Measurements from ENCODE around the gene ZNF334.
A peak's percentile ranks its signal among the peaks of the same experiment; 100 is the strongest.

The ZNF334 gene

GRCh38 chr20:46545827-46546138 lies 32.4 kb upstream of the ZNF334 start:
- no peak for DNase-seq (ENCODE audit: low spot score)

GRCh38 chr20:46545077-46545826 lies 31.9 kb upstream of the ZNF334 start:
- DNase-seq (ENCODE audit: low spot score), result no peak

DNA sequence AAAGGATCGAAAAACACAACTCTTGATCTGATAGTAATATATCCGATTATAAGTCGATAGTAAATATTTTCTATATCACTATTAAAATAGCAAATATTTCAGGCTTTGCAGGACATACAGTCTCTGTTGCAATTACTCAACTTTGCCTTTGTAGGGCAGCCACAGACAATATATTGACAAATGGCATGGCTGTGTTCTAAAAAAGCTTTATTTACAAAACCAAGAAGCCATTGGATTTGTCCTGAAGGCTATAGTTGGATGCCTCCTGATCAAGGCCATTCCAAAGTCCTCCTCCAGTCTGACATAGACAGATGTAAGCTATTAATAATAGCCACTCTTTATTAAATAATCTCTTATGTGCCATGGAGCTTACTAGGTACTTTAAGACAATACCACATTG lies 31.2 kb upstream of the ZNF334 start:
- DNase-seq (ENCODE audit: low spot score), result no peak

GRCh38 chr20:46543959-46544358 lies 30.6 kb upstream of the ZNF334 start:
- DNase-seq (ENCODE audit: low spot score), result no peak

DNA sequence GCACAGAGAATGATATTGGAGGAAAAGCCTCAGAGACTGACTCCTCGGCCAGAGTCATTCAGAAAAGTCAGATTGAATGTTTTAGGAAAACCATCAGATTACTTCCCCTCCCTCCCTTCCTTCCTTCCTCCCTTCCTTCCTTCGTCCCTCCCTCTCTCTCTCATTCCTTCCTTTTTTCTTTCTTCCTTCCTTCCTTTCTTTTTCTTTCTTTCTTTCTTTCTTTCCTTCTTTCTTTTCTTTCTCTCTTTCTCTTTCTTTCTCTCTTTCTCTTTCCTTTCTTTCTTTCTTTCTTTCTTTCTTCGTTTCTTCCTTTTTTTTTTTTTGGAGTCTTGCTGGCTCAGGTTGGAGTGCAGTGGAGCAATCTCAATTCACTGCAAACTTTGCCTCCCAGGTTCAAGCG lies 29.7 kb upstream of the ZNF334 start:
- no peak for DNase-seq (ENCODE audit: low spot score)

GRCh38 chr20:46541229-46541935 lies 28.0 kb upstream of the ZNF334 start:
- DNase-seq (ENCODE audit: low spot score), result no peak

GRCh38 chr20:46539113-46539512 lies 25.8 kb upstream of the ZNF334 start:
- DNase-seq (ENCODE audit: low spot score), result no peak

DNA sequence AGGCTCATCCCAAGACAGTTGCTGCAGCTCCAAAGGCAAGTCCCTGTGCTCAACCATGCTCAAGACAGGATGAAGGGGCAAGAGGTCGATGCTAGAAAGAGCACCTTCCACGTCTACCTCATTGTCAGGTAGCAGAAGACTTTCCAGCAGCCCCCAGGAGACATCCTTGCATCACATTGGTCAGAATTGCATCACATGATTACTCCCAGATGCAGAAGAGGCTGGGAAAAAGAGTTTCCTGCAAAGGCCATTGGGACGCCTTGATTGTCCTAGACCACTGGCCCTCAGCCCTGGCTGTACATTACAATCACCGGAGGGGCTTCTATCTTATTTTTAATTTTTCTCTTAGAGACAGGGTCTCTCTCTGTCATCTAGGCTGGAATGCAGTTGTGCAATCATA lies 17.3 kb upstream of the ZNF334 start:
- no peak for DNase-seq (ENCODE audit: low spot score)

- no peak for DNase-seq (ENCODE audit: low spot score)
These were observed 10.5 kb upstream of the ZNF334 start for GRCh38 chr20:46523696-46524328.

DNA sequence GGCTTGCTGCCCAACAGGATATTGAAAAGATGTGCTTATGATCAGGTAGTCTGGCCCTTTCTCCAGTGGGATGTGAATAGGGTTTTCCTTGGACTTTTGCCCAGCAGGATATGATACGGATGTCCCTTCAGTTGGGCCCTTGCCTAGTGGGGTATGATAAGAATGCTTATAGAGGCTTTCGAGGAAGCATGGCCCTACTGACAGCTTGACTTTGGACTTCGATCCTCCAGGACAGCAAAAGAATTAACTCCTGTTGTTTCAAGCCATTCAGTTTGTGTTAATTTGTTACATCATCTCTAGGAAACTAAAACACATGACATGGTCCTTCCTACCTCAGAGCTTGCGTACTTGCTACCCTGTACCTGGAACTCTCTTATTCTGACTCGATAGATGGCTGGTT lies 9.7 kb upstream of the ZNF334 start:
- DNase-seq (ENCODE audit: low spot score), result no peak

GRCh38 chr20:46520976-46521579 lies 7.7 kb upstream of the ZNF334 start:
- peak; percentile 28 for DNase-seq (ENCODE audit: low spot score)

DNA sequence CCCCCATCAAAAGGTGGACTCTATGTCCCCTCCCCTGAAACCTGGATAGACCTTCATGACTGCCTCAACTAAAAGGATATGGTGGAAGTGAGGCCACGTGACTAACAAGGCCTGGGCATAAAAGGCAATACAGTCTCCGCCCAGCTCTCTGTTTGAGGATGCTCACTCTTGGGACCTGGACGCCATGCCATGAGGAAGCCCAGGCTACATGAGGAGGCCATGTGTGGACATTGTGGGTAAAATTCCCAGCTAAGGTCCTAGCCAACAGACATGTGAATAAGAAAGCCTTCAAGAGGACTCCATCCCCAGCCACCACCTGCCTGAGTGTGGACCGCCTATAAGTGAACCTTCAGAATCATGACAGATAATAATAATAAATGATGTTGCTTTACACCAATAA lies 7.2 kb upstream of the ZNF334 start:
- no peak for DNase-seq (ENCODE audit: low spot score)

DNA sequence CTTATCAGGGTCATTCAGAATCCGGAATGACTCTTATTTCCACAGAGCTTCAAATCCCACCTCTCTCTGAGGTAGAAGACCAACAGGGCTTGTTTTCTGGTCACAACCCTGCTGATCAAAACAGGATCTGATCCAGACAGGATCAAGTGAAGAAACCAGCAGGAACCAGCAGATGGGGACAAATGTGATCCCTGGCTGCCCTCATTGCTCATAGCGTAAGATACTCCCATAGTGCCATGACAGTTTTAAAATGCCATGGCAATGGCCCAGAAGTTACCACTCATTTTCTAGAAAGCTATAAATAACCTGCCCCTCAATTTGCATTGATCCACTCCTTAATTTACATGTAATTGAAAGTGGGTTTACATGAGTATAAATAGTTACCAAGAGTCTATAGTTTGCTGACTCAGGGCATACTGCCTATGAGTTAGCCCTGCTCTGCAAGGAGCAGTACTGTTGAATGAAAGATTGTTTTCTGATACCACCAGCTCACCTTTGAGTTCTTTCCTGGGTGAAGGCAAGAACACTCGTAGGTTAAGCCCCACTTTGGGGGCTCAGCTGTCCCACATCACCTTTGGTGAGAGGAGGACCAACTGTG lies 6.2 kb upstream of the ZNF334 start:
- no peak for DNase-seq (ENCODE audit: low spot score)

GRCh38 chr20:46509523-46509922 lies 3.8 kb downstream of the ZNF334 start:
- no peak for DNase-seq (ENCODE audit: low spot score)

DNA sequence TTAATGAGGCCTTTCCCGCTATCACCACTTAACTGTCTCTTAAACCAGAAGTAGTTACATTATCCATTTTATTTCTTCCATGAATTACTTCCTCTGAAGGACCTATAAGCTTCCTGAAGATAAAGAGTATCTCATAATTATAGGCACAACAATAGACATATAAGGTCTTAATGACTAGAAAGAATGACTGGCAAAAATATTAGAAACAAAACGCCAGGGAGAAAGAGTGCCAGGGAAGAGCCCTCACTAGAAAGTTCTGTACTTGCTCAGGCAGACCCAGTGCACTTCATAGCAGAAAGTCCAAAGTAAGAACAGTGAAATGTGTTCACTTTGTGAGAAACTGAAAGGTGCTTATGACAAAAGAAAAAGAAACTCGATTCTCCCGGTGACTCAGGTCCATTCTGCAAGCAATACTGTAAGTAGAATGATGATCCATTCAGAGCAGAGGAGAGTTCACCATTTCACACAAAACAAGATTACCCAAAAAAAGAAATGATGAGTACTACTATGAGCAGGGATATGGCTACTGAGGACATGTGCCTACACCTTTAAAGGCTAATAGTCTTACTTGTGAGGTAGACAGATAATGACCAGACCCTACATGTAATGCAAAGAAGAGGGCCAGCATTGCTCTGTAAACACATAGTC lies 5.5 kb downstream of the ZNF334 start:
- DNase-seq (ENCODE audit: low spot score), result no peak

DNA sequence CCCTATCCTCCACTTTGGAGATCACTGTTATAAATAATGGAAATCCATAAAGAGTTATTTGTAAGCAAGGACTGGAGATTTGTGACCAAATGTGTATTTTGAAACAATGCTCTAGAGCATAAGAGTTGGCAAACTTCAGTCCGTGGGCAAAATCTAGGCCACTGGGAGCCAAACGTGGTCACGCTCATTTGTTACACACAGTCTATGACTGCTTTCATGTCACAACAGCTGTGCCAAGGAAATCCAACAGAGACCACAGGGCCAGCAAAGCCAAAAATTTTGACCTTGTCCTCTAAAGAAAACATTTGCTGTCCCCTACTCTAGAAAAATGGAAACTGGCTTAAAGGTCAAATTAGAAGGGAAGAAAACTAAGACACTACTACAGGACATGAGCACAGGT lies 7.9 kb downstream of the ZNF334 start:
- no peak for DNase-seq (ENCODE audit: low spot score)

DNA sequence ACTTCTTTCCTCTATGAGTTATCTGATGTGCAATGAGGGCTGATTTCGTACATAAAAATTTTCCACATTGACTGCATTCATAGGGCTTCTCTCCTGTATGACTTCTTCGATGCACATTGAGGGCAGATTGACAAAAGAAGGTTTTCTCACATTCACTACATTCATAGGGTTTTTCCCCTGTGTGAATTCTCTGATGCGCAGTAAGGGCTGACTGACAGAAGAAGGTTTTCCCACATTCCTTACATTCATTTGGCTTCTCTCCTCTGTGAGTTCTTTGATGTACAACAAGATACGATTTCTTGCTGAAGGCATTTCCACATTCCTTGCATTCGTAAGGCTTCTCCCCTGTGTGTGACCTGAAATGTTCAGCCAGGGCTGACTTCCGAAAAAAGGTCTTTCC lies 11.4 kb downstream of the ZNF334 start:
- DNase-seq (ENCODE audit: low spot score), result no peak

DNA sequence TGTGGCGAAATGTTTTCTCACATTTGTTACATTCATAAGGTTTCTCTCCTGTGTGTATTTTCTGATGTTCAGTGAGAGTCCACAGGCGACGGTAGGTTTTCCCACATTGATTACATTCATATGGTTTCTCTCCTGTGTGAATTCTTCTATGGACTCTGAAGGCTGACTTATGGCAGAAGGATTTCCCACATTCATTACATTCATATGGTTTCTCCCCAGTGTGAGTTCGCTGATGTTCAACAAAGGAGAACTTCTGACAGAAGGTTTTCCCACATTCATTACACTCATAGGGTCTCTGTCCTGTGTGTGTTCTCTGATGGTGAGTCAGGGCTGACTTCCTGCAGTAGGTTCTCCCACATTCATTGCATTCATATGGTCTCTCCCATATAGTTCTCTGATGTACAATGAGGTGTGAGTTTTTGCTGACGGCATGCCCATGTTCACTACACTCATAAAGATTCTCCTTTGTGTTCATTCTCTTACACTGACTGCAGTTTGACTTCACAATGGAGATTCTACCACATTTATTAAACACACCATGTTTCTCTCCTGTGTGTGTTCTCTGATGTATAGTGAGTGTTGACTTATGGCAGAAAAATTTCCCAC lies 11.9 kb downstream of the ZNF334 start:
- DNase-seq (ENCODE audit: low spot score), result no peak

DNA sequence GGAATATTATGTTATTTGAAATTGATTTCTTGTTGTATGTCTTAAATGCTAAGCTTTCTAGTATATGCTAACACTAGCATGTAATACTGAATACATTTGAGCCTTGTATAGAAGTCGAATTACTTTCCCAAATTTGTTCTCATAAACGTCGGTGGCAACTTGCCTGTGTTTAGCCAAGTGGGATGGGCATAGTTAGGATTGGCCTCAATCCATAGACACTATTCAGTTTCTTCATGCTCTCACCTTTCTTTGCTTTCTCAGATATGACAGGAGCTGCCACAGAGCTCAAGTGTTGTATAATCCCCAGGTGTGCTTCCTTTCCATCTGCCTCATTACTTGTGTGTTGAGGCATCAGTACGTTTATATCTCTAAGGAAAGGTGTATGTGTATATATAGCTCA lies 19.3 kb downstream of the ZNF334 start:
- DNase-seq (ENCODE audit: low spot score), result no peak

DNA sequence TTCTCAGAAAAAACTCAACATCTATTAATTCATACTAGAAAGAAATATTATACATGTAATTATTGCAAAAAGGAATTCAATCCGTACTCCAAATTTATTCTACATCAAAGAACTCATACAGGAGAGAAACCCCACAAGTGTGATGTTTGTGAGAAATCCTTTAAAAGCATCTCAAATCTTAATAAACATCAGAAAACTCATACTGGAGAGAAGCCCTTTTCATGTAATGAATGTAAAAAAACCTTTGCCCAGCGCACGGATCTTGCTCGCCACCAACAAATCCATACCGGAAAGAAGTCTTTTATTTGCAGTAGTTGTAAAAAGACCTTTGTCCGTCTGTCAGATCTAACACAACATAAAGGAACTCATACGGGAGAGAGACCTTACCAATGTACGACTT lies 22.0 kb downstream of the ZNF334 start:
- DNase-seq (ENCODE audit: low spot score), result no peak

GRCh38 chr20:46488451-46488850 lies 24.9 kb downstream of the ZNF334 start:
- DNase-seq (ENCODE audit: low spot score), result no peak

DNA sequence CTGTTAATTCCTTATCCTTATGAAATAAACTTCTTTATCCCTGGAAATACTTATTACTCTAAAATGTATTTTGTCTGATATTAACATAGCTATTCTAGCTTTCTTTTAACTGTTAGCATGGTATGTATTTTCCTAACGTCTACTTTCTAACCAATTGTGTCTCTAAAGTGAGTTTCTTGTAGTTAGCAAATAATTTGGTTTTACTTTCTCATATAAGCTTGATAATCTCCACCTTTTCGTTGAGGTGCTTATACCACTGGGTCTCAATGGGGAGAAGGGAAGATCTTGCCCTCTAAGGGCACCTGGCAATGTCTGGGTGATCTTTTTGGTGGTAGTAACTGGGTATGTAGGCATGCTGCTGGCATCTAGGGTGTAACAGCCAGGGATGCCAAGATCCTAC lies 25.7 kb downstream of the ZNF334 start:
- DNase-seq (ENCODE audit: low spot score), result no peak
